IPS-20b (cell line): ENCODE data around the gene EPRS1.
A peak's percentile ranks its signal among the peaks of the same experiment; 100 is the strongest.
"Not testable (repeated sequence)": the region's sequence is repeated elsewhere in the genome, so short reads cannot be mapped to it uniquely, and the experiment has no call there.

Source experiments
- H3K27ac ChIP-seq: one replicate; pipeline ENCODE4 v1.5.1; 2013; ENCODE audit warnings: low read length
- H3K27me3 ChIP-seq: 2 replicates; pipeline ENCODE4 v1.6.1; 2013; ENCODE audit warnings: mild to moderate bottlenecking, low read length, inconsistent platforms; ENCODE audit not compliant: insufficient read depth
- H3K36me3 ChIP-seq: 2 replicates; pipeline ENCODE4 v1.6.1; 2013; ENCODE audit warnings: low read depth, mild to moderate bottlenecking, inconsistent platforms, low read length, moderate library complexity; ENCODE audit not compliant: insufficient read depth
- H3K4me1 ChIP-seq: 2 replicates; pipeline ENCODE4 v1.6.1; 2013; ENCODE audit warnings: mild to moderate bottlenecking, control low read depth, inconsistent platforms, low read length, moderate library complexity; ENCODE audit not compliant: insufficient read depth
- H3K4me3 ChIP-seq: 2 replicates; pipeline ENCODE4 v1.5.1; 2013; ENCODE audit warnings: mild to moderate bottlenecking, low read length, inconsistent platforms
- H3K9ac ChIP-seq: 2 replicates; pipeline ENCODE4 v1.6.1; 2013; ENCODE audit warnings: low read depth, mild to moderate bottlenecking, inconsistent platforms, low read length, moderate library complexity
- H3K9me3 ChIP-seq: 2 replicates; pipeline ENCODE4 v1.6.1; 2013; ENCODE audit warnings: mild to moderate bottlenecking, low read depth, low read length, inconsistent platforms; ENCODE audit not compliant: insufficient read depth

Gene EPRS1

DNA sequence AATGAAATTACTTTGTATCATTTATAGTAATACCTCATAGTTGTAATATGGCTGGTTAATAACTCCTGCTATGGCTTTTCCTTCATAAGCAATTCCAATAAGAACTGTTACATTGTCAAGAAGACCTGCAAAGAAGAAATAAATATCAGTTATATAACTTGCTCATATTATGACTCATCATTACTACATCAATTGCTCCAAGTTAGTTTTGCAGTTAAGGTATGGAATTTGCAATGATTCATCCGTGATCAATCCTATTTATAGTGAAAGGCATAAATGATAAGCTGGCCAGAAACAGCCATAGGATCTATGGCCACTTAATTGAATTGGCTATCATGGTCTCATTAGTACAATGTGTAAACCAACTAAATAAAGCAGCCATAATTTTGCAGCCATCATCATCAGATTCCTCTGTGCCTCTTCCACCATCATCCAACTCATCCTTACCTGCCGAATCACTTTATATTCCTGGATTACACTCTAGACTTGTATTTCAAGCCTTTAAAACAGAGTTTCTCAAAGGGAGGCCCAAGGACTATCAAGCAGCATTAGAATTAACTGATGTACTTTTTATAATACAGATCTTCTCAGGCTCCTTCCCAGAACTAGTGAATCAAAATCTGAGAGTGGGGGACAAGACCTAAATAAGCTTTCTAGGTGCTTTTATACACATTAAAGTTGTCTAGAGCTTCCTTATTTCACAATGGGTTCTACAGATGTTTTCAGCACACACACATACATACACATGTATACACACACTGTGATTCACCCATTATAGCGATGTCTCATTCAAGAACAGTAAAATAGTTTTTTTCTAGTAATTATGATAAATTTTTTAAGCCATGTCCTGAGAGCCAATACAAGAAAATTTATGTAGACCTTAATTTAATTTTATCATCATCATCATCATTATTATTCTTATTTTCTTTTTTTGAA lies 21.2 kb upstream of the EPRS1 start:
- Histone ChIP-seq H3K9me3 (no peaks in the 10 kb centered on the region), H3K27me3 (no peaks in the 10 kb centered on the region), H3K9ac (no peak overlapping the region), H3K4me3 (no peak overlapping the region), H3K4me1 (no peaks in the 10 kb centered on the region), H3K36me3 (peaks cover 15% of the 10 kb centered on the region), H3K27ac (no peak overlapping the region)

DNA sequence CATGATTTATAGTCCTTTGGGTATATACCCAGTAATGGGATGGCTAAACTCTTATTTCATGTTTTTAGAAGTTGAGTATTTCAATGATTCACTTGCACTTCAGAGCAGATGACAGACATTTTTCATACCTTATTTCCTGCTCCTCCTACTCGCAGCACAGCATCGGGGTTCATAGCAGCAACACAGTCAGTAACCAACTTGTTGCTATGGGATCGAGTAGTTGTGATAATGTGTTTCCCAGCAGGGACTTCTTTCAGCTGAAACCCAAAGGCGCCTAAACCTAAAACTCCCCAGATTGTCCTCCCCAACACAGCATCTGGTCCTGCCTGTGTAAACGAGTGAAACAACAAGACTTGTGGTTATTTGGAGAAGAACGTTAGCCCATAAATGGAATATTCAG lies 16.3 kb upstream of the EPRS1 start:
- H3K4me1 ChIP-seq = peaks cover 6% of the 10 kb centered on the region
- H3K36me3 ChIP-seq = peaks cover 17% of the 10 kb centered on the region; the same call in 1 of the 2 replicates
- H3K9ac ChIP-seq = no peak overlapping the region
- H3K9me3 ChIP-seq = no peaks in the 10 kb centered on the region
- no peak overlapping the region for H3K4me3 ChIP-seq
- H3K27ac ChIP-seq = no peak overlapping the region
- H3K27me3 ChIP-seq = no peaks in the 10 kb centered on the region

DNA sequence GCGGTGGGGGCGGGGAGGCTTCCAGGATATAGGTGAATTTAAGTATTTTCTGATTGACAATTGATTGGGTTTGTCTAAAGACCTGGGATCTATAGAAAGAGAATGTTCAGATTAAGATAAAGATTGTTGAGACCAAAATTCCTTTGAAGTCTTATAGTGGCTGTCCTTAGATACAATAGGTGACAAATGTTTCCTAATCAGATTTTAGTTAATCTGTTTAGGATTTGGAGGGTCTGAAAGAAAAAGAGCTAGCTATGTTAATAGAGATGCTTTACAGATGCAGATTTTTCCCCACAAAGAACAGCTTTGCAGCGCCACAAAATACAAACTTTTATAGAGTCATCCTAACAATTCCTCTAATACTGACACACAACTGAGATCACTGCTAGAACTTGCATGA lies 14.6 kb upstream of the EPRS1 start:
- no peaks in the 10 kb centered on the region for H3K27me3 ChIP-seq
- H3K4me3 ChIP-seq = peak overlapping the region; percentile 29; the same call in 1 of the 2 replicates
- peaks cover 10% of the 10 kb centered on the region; the same call in 1 of the 2 replicates for H3K36me3 ChIP-seq
- no peaks in the 10 kb centered on the region for H3K9me3 ChIP-seq
- H3K4me1 ChIP-seq = peaks cover 6% of the 10 kb centered on the region
- H3K9ac ChIP-seq = no peak overlapping the region
- no peak overlapping the region for H3K27ac ChIP-seq

DNA sequence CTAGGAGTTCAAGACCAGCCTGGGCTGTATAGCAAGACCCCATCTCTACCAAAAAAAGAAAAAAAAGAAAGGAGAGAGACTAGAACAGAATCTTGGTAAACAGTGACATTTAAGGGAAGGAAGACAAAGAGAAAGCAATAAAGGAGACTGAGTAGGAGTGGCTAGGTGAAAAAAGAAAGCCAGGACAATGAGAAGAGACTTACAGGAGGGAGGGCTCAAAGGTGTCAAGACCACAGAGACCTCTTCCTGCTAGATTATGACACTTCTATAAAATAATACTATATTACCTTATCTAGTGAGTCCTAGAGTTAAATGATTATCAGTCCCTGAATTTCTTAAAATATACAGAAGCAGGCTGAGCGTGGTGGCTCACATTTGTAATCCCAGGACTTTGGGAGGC lies 10.1 kb upstream of the EPRS1 start:
- Histone ChIP-seq H3K9me3 (no peaks in the 10 kb centered on the region), H3K9ac (no peak overlapping the region), H3K4me1 (peaks cover 6% of the 10 kb centered on the region), H3K27me3 (no peaks in the 10 kb centered on the region), H3K4me3 (no peak overlapping the region), H3K27ac (no peak overlapping the region), H3K36me3 (peaks cover 6% of the 10 kb centered on the region; the same call in 1 of the 2 replicates)

DNA sequence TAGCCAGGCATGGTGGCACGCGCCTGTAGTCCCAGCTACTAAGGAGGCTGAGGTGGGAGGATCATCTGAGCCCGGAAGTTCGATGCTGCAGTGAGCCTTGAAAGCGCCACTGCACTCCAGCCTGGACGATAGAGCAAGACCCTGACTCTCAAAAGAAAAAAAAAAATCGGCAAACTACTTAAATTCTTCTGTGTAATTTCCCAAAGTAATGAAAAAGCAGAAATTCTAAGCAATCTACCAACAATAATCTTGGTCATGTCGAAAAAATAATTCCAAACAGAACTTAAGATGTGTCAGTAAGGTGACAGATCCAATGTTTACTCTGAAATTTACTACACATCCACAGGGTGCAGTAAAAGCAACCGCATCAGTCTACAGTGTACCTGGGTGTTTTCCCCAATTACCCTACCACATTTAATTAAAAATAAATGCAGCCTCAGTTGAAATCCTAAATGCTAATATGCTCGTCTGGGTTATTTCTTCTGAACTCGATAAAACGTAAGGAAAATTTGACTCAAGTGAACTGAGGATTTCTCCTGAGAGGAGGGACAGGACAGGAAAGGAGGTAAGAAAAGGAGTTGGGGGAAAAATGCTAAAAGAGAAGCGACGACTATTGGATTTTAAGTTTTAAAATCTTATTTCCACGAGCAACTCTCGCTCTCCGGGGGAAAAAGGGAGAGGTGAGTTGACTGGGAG lies 801 bp downstream of the EPRS1 start:
- Histone ChIP-seq H3K27me3 (no peaks in the 10 kb centered on the region), H3K9me3 (no peaks in the 10 kb centered on the region), H3K27ac (peak overlapping the region; percentile 66), H3K4me3 (peak overlapping the region; percentile 99), H3K36me3 (no peaks in the 10 kb centered on the region; the same call in 1 of the 2 replicates), H3K9ac (peak overlapping the region; percentile 96), H3K4me1 (no peaks in the 10 kb centered on the region)

GRCh38 chr1:220044678-220045355 lies 1.5 kb downstream of the EPRS1 start:
- no peaks in the 10 kb centered on the region for H3K4me1 ChIP-seq
- peak overlapping the region; percentile 96; the same call in 1 of the 2 replicates for H3K9ac ChIP-seq
- H3K27ac ChIP-seq = no peak overlapping the region
- H3K36me3 ChIP-seq = peaks cover 7% of the 10 kb centered on the region; the same call in 1 of the 2 replicates
- no peaks in the 10 kb centered on the region for H3K27me3 ChIP-seq
- H3K9me3 ChIP-seq = no peaks in the 10 kb centered on the region
- H3K4me3 ChIP-seq = peak overlapping the region; percentile 99

GRCh38 chr1:220043646-220044045 lies 2.7 kb downstream of the EPRS1 start:
- Histone ChIP-seq H3K9ac (no peak overlapping the region), H3K36me3 (peaks cover 18% of the 10 kb centered on the region), H3K27me3 (no peaks in the 10 kb centered on the region), H3K4me3 (no peak overlapping the region), H3K9me3 (no peaks in the 10 kb centered on the region), H3K27ac (no peak overlapping the region), H3K4me1 (no peaks in the 10 kb centered on the region)

GRCh38 chr1:220040028-220040596 lies 6.2 kb downstream of the EPRS1 start:
- Histone ChIP-seq H3K4me3 (no peak overlapping the region), H3K9me3 (no peaks in the 10 kb centered on the region), H3K27ac (no peak overlapping the region), H3K27me3 (no peaks in the 10 kb centered on the region), H3K36me3 (peaks cover 23% of the 10 kb centered on the region), H3K4me1 (no peaks in the 10 kb centered on the region), H3K9ac (no peak overlapping the region)

DNA sequence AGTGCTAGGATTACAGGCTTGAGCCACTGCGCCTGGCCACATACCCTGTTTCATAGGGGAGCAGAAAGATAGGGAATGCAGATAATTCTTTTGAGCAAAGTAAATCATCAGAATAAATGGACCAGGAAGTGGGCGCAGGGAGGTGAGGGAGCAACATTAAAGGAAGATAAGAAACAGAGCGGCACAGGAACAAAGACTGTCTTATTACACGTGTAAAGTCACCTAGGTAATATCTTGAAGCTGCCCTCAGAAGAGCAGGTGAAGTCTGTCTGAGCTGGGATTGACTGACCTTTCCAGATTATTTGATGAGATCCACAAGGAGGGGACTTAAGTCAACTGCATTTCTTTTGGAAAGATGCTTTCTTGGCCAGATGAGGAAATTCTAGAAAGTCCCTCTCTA lies 7.7 kb downstream of the EPRS1 start:
- H3K27ac ChIP-seq = no peak overlapping the region
- no peaks in the 10 kb centered on the region for H3K9me3 ChIP-seq
- no peak overlapping the region for H3K9ac ChIP-seq
- no peaks in the 10 kb centered on the region for H3K27me3 ChIP-seq
- H3K36me3 ChIP-seq = peaks cover 36% of the 10 kb centered on the region
- no peak overlapping the region for H3K4me3 ChIP-seq
- no peaks in the 10 kb centered on the region for H3K4me1 ChIP-seq

DNA sequence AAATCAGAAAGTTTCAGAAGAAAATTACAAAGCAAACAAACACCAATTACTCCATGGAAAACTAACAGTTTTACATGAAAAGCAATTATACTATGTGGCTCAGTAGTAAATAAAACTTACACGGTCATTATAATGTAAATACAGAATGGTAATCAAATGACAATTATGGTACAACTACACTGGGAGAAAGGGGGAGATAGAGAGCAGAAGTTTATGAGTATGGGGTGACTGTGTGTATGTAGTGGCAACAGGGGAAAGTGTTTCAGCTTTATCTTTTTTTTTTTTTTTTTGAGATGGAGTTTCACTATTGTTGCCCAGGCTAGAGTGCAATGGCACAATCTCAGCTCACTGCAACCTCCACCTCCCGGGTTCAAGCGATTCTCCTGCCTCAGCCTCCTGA lies 8.5 kb downstream of the EPRS1 start:
- H3K4me1 ChIP-seq, H3K27ac ChIP-seq, H3K9ac ChIP-seq, H3K9me3 ChIP-seq, H3K4me3 ChIP-seq, H3K27me3 ChIP-seq: not testable (repeated sequence)
- H3K36me3 ChIP-seq = peaks cover 45% of the 10 kb centered on the region

GRCh38 chr1:220032911-220033310 lies 13.4 kb downstream of the EPRS1 start:
- Histone ChIP-seq H3K4me3 (no peak overlapping the region), H3K4me1 (no peaks in the 10 kb centered on the region), H3K9me3 (no peaks in the 10 kb centered on the region), H3K27ac (no peak overlapping the region), H3K27me3 (no peaks in the 10 kb centered on the region), H3K36me3 (peaks cover 63% of the 10 kb centered on the region), H3K9ac (no peak overlapping the region)
